Measurements from ENCODE around the gene METTL22. TPM values are rescaled to one million over a fixed set of nuclear protein-coding genes. Genes with fewer than 3 reads are reported as not detected.

The METTL22 gene
- total and polyA plus RNA-seq, 2 donors (not counting 3 experiments of a cell fraction or from before 2014, with no cell fraction given) = 42.0 to 52.6 TPM

GRCh38 chr16:8647721-8648318 is 26.3 kb downstream of the METTL22 start:
- Histone ChIP-seq H3K27ac (ENCODE audit: insufficient read depth, low read depth, low read length) (no peak overlapping the region), H3K9me3 (replicated peaks; ENCODE audit: control insufficient read depth, insufficient read depth, low read length) (no peaks in the 10 kb centered on the region), H3K9me1 (replicated peaks; ENCODE audit: control insufficient read depth, extremely low read depth, insufficient read depth, low read length) (no peaks in the 10 kb centered on the region), H3K27me3 (ENCODE audit: control insufficient read depth in 2 of 2, insufficient read depth in 2 of 2, low read length in 2 of 2) (no peaks in the 10 kb centered on the region), H3K9ac (replicated peaks; ENCODE audit: extremely low read depth, insufficient read depth, low read length) (no peak overlapping the region), H3K4me1 (ENCODE audit: control insufficient read depth, extremely low read depth, insufficient read depth, low read length) (no peaks in the 10 kb centered on the region), H2AFZ (ENCODE audit: low read depth, low read length) (no peak overlapping the region), H3K36me3 (ENCODE audit: control insufficient read depth in 2 of 2, extremely low read depth in 1 of 2, insufficient read depth in 2 of 2, low read length in 2 of 2) (peaks cover 8 to 29% of the 10 kb centered on the region in 2 experiments), H3K4me2 (ENCODE audit: insufficient read depth, low read length) (no peak overlapping the region), H4K20me1 (replicated peaks; ENCODE audit: control insufficient read depth, extremely low read depth, insufficient read depth, low read length) (no peaks in the 10 kb centered on the region), H3K4me3 (replicated peaks in 1 of 3; ENCODE audit: insufficient read depth in 1 of 3, low read depth in 1 of 3, low read length in 3 of 3) (no peak overlapping the region), H3K79me2 (ENCODE audit: control insufficient read depth, insufficient read depth, low read length) (no peaks in the 10 kb centered on the region)
- no TSS peak for BruUV-seq (replicated peaks)
- intact Hi-C loops (cut with micrococcal nuclease) = no loop called here
- DNase-seq (ENCODE audit: low read depth, low spot score) (no peak), FAIRE-seq (no peak)
- ChIA-PET CTCF (no interaction called here), POLR2A (no interaction called here)
- dilution Hi-C loops (cut with MboI; ENCODE audit: extremely low pct_ligation_motif_present, low sequenced_read_pairs) = no loop called here
- TF ChIP-seq FOS (IDR thresholded peaks at IDR 0.05; ENCODE audit: borderline replicate concordance, insufficient read depth, low read length) = no peak
- TF ChIP-seq EZH2 (IDR thresholded peaks at IDR 0.05; ENCODE audit: borderline replicate concordance, low read depth, low read length, severe bottlenecking) = no peak
- TF ChIP-seq POLR2A (IDR thresholded peaks at IDR 0.05; ENCODE audit: low read depth, low read length) = no peak
- TF ChIP-seq MYC (IDR thresholded peaks at IDR 0.05; ENCODE audit: low read depth, low read length) = no peak
- no peak for TF ChIP-seq GATA2 (IDR thresholded peaks at IDR 0.05; ENCODE audit: insufficient read depth, insufficient read length, low read depth, low read length)
- no peak for TF ChIP-seq POLR2AphosphoS5 (IDR thresholded peaks at IDR 0.05; ENCODE audit: insufficient read depth, low read depth, low read length)
- no peak for TF ChIP-seq JUN (IDR thresholded peaks at IDR 0.05; ENCODE audit: borderline replicate concordance, insufficient read depth, insufficient read length, low read depth)
- no peak for TF ChIP-seq MAX (IDR thresholded peaks at IDR 0.05; ENCODE audit: insufficient read depth, insufficient read length)
- TF ChIP-seq CTCF (IDR thresholded peaks at IDR 0.05; ENCODE audit: extremely low read depth in 1 of 2, insufficient read depth in 1 of 2, low read depth in 1 of 2, low read length in 2 of 2) = no peak
